ENCODE measurements around the gene RGP1.

Gene RGP1

GRCh38 chr9:35748858-35749514, at the start of gene RGP1, which contains the start of gene GBA2:
RGP1 (plus strand) TSS chr9:35749287; CDS start chr9:35749756, 469 bp downstream.
GBA2 (minus strand) TSS chr9:35749228; CDS start chr9:35748704, 524 bp downstream.
- H3K4me3 ChIP-seq (ENCODE audit: low read length), result peak within 1 kb of the TSS; percentile 80
- no peak for TF ChIP-seq ZNF274 (IDR thresholded peaks at IDR 0.05; ENCODE audit: low read depth, low read length)

- no peak overlapping the region for H3K4me3 ChIP-seq (ENCODE audit: low read length)
- no peak for TF ChIP-seq ZNF274 (IDR thresholded peaks at IDR 0.05; ENCODE audit: low read depth, low read length)
Observed at GRCh38 chr9:35700031-35700430, 49.1 kb upstream of the RGP1 start.

GRCh38 chr9:35700942-35701341, 48.1 kb upstream of the RGP1 start:
- no peak for TF ChIP-seq ZNF274 (IDR thresholded peaks at IDR 0.05; ENCODE audit: low read depth, low read length)
- H3K4me3 ChIP-seq (ENCODE audit: low read length), result no peak overlapping the region

GRCh38 chr9:35702696-35703095, 46.4 kb upstream of the RGP1 start:
- TF ChIP-seq ZNF274 (IDR thresholded peaks at IDR 0.05; ENCODE audit: low read depth, low read length), result no peak
- H3K4me3 ChIP-seq (ENCODE audit: low read length), result no peak overlapping the region

- no peak for TF ChIP-seq ZNF274 (IDR thresholded peaks at IDR 0.05; ENCODE audit: low read depth, low read length)
- no peak overlapping the region for H3K4me3 ChIP-seq (ENCODE audit: low read length)
Observed at GRCh38 chr9:35703906-35704672, 45.0 kb upstream of the RGP1 start.

GRCh38 chr9:35705372-35705771, 43.7 kb upstream of the RGP1 start:
- no peak overlapping the region for H3K4me3 ChIP-seq (ENCODE audit: low read length)
- no peak for TF ChIP-seq ZNF274 (IDR thresholded peaks at IDR 0.05; ENCODE audit: low read depth, low read length)

GRCh38 chr9:35705836-35706430, 43.2 kb upstream of the RGP1 start:
- no peak for TF ChIP-seq ZNF274 (IDR thresholded peaks at IDR 0.05; ENCODE audit: low read depth, low read length)
- no peak overlapping the region for H3K4me3 ChIP-seq (ENCODE audit: low read length)

GRCh38 chr9:35706951-35707350, 42.1 kb upstream of the RGP1 start:
- H3K4me3 ChIP-seq (ENCODE audit: low read length), result no peak overlapping the region
- no peak for TF ChIP-seq ZNF274 (IDR thresholded peaks at IDR 0.05; ENCODE audit: low read depth, low read length)

- no peak for TF ChIP-seq ZNF274 (IDR thresholded peaks at IDR 0.05; ENCODE audit: low read depth, low read length)
- H3K4me3 ChIP-seq (ENCODE audit: low read length), result no peak overlapping the region
Observed at GRCh38 chr9:35708146-35708545, 40.9 kb upstream of the RGP1 start.

- TF ChIP-seq ZNF274 (IDR thresholded peaks at IDR 0.05; ENCODE audit: low read depth, low read length), result no peak
Observed at GRCh38 chr9:35710818-35711500, 38.1 kb upstream of the RGP1 start.

GRCh38 chr9:35711501-35712428, 37.3 kb upstream of the RGP1 start:
- no peak for TF ChIP-seq ZNF274 (IDR thresholded peaks at IDR 0.05; ENCODE audit: low read depth, low read length)
- no peak overlapping the region for H3K4me3 ChIP-seq (ENCODE audit: low read length)

More at GRCh38 chr9:35710818-35711500, 38.1 kb upstream of the RGP1 start:
- no peak overlapping the region for H3K4me3 ChIP-seq (ENCODE audit: low read length)

- no peak overlapping the region for H3K4me3 ChIP-seq (ENCODE audit: low read length)
- TF ChIP-seq ZNF274 (IDR thresholded peaks at IDR 0.05; ENCODE audit: low read depth, low read length), result no peak
Observed at GRCh38 chr9:35712762-35713400, 36.2 kb upstream of the RGP1 start.

GRCh38 chr9:35713578-35713977, 35.5 kb upstream of the RGP1 start:
- no peak overlapping the region for H3K4me3 ChIP-seq (ENCODE audit: low read length)
- no peak for TF ChIP-seq ZNF274 (IDR thresholded peaks at IDR 0.05; ENCODE audit: low read depth, low read length)
